Esophagus mucosa (tissue), 1 donor: Measurements from ENCODE around the gene B2M. TPM values are rescaled to one million over a fixed set of nuclear protein-coding genes. Genes with fewer than 3 reads are reported as not detected.
"Not testable (repeated sequence)": the region's sequence is repeated elsewhere in the genome, so short reads cannot be mapped to it uniquely, and the experiment has no call there.

Source experiments
- ATAC-seq: fragments of 200-7000 bp; cut with Tn5 transposase; one replicate; pipeline ENCODE4 v1.9.1; 2020
- total RNA-seq: library from RNA; stranded (reverse); gene quantifications from one replicate; pipeline ENCODE4 v1.2.4, GENCODE V29; 2023
- donor health status: DM: yes; HTN: yes; CAD: no.

Gene B2M
- total RNA-seq, 1 donor from 2014 or later = 469 TPM

DNA sequence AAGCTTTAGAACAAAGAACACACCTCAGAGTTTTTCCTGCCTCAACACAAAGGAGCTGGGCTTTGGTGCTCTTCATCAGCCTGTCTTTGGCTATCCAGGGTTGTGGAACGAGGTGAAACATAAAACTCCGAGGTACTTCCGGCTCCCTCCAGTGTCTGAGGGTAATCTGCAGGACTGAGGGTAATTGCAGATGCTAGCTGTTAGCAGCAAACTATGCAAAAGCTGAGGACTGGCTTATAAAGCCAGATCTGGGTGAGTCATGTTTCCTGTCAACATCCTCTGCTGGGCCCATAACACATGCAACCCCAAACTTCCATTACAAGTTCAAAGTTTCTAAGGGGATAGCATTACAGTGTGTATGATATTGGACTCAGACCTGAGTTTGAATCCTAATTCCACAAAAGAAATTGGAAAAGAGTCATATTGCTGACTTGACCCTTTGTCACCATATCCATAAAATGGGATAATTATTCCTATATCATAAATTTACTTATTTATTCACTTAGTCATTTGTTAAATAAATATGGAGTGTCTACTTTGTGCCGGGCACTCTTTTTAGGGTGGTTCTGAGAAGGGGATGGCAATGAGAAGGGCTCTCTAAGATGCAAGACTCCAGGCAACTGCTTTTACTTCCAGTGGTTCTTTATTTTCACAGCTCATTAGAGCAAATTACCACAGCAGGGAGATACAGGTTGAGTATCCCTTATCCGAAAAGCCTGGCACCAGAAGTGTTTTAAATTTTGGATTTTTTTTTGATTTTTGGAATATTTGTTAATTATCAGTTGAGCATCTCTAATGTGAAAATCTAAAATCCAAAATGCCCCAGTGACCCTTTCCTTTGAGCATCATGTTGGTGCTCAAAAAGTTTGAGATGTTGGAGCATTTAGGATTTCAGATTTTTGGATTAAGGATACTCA, 15.5 kb downstream of the B2M start:
- ATAC-seq = peak; percentile 65

DNA sequence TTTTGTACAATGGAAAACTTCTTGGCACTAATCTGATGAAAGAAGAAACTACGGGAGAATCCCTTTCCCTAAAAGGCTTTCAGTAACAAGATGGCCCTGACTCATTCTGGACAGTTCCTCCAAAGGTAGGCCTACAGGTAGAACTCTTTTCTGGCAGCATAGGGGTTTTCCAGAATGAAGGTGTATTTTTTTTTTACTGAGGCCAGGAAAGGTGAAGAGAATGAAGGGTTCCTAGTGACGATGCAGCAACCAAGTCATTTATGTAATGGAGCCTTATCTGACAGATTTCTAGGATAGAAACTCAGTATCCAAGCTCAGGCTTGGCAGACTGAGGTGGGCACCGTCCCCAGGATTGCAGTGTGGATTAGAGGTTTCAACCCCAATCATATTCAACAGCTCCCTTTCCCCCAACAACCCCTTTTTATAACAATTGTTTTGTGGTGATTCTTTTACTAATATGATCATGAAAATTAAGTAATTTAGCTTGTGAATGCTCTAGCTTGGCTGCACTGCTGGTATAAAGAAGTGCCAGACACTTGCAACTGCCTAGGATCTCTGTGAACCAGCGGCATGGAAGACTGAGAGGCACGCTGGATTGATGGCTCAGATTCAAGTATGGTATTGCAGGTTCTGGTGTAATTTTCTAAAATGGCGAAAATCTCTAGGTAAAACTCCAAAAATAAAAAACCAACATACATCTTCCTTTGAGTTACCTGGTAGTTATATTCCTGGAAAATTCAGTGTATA, 16.3 kb downstream of the B2M start:
- no peak for ATAC-seq

DNA sequence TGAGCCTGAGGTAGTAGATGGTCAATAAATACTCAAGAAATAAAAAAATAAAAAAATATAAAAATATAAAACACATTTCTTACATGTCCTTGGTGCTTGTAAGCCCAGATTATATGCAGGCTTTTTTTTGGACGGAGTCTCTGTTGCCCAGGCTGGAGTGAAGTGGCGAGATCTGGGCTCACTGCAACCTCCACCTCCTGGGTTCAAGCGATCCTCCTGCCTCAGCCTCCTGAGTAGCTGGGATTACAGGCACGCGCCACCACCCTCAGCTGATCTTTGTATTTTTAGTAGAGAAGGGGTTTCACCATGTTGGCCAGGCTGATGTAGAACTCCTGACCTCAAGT, 16.9 kb downstream of the B2M start:
- ATAC-seq = not testable (repeated sequence)

DNA sequence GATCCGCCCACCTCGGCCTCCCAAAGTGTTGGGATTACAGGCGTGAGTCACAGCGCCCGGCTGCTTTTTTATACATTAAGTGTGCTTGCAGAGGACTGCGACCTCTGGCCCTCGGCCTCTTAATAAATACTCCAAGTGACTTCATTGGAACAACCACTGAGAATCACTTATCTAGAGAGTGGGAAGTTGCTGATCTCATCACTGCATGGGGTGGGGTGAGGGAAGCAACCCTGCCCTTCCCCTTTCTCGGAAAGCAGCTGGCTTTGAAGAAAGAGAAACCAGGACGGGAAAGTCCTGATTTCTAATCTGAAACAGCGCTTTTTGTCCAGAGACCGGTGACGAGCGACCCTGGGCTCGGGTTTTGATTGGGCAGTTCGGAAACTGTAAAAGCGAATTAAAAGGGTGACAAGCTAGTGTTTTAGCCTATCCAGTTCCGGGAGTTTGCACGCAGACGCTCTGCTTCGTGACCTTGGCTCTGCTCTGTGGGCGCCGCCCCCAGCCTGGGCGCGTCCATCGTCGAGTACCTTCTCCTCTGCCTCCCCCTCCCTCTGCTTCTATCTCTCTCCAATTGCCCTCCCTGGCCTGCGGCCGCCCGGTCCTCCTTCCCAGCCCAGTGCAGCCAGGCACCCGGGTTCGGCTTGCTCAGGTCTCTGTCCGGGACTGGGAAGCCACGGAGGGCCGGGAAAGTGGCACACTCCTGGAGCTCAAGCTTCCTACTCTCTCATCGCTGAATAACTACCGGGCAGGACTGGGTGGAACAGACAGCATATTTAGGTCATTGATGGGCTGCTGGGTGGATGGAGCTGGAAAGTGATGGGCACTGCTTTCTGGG, 17.5 kb downstream of the B2M start:
- ATAC-seq = peak; percentile 93

DNA sequence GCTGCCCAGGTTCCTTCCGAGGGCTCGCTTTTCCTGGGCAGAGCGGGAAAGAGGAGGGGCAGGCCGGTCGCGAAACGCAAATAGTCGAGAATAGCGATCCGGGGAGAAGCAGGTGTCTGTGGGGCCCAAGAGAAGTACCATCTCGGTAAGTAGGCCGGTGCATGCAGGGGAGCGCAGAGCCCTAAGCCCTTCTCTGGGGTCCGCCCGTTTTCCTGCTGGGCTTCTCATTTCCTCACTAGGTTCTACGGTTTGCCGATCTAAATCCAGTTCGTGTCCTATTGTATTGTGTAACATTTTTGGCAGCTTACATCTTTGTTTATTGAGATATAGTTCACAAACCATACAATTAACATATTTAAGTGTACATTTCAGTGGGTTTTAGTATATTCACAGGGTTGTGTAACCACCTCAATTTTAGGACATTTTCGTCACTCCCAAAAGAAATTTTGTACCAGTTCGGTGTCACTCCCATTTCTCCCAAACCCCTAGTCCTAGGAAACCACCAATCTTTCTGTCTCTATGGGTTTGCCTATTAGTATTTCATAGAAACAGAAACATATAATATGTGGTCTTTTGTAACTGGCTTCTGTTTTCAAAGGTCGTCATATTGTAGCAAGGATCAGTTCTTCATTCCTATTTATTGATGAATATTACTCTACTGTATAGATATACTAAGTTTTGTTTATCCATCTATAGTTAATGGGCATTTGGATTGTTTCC, 18.3 kb downstream of the B2M start:
- ATAC-seq = peak; percentile 10

DNA sequence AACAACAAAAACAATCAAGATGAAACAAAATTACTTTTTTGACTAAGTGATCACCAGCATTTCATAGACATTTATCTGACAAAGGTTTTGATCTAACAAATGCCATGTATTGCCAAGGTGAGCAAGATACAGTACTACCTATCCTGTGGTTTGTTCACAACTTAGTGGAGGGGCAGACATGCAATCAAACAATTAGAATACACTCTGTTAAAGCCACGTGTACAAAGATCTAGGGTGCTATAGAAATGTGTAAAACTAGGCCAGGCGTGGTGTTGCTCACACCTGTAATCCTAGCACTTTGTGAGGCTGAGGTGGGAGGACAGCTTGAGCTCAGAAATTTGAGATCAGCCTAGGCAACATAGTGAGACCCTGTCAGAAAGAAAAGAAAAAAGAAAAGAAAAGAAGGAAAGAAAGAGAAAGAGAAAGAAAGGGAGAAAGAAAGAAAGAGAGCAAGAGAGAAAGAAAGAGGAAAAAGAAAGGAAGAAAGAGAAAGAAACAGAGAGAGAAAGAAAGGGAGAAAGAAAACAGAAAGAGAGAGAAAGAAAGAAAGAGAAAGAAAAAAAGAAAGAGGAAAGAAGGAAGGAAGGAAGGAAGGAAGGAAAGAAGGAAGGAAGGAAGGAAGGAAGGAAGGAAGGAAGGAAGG, 23.6 kb downstream of the B2M start:
- ATAC-seq = no peak

DNA sequence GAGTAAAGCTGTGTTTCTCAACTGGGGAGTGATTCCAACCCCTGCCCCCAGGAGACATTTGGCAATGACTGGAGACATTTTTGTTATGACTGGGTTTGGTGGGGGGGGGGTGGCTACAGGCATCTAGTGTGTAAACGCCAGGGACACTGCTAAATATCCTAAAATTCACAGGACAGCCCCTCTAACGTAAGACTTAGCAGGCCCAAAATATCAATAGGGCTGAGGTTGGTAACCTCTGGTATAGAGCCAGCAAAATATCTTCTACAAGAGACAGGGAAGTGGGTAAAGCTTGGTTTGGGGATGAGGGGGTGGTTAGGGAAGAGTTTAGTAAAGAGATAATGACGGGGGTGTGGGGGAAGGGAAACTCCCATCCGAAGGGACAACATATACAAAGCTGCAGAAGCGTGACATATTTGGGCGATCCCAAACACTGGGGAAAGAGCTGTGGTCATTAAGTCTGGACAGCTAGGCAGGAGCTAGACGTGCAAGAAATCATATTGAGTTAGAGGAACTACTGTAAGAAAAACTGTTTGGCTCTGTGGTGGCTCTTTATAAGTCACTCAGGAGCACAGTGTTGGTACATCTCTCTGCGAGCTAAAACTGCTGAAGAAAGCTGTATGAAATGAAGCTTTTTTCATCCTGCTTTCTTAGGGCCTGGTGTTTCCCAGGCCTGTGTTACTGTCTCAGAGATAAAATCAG, 24.3 kb downstream of the B2M start:
- ATAC-seq = peak; percentile 44

DNA sequence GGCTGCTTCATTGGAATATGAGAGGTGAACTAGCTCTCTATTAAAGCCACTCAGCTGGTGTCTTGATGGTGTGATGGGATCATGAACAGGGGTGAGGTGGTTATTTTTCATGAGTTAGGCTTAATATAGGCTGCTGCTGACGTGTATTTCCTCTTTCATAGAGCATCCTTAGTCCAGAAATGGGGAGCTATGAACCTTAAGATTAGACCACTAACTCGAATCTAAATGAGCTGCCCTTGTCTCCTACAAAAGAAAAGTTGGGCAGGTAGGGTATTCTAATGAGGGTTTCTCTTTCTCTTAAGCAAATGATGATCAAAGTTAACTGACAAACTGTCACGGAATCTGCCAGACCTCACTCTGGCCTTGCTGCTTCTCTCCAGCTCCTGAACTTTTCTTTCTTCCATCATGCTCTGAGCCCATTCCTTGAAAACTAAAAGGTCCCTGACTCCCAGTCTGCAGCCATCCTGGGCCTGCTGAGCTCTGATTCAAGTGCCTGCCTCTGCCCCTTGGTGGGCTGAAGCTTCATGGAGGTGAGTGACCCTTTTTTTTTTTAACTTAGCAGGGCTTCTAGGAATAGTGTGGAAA, 25.0 kb downstream of the B2M start, which contains the start of gene TRIM69:
TSS of gene TRIM69 (plus strand) at position 348 of the 585 bp plus-strand sequence. CDS start at position 525, 177 bp downstream.
- ATAC-seq = peak; percentile 15

DNA sequence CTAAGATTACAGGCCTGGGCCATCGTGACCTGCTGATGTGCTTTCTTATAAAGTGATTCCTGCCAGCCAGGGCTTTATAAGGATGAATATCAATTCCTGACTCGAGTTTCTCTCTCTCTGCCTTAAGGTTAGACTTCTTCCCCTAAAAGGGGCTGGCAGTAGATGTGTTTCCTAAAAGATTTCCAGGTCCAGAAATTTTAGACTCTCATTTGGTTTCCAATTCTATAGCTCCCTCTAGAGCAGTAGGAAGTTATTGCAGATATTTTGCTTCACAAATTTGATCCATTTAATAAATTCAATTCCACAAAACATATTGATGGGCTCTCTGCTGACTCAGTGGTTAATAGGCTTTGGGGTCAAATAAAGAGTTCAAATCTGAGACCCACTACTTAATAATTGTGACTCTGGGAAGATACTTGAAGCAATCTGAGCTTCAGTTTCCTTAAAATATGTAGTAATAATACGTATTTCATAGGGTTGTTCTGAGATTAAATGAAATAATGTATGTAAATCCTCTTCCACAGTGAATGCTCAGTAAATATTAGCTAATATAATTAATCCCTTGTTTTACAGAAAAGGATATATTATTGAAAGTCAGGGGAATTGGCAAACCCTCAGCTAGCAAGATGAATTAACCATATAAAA, 27.1 kb downstream of the B2M start:
- ATAC-seq = peak; percentile 45

DNA sequence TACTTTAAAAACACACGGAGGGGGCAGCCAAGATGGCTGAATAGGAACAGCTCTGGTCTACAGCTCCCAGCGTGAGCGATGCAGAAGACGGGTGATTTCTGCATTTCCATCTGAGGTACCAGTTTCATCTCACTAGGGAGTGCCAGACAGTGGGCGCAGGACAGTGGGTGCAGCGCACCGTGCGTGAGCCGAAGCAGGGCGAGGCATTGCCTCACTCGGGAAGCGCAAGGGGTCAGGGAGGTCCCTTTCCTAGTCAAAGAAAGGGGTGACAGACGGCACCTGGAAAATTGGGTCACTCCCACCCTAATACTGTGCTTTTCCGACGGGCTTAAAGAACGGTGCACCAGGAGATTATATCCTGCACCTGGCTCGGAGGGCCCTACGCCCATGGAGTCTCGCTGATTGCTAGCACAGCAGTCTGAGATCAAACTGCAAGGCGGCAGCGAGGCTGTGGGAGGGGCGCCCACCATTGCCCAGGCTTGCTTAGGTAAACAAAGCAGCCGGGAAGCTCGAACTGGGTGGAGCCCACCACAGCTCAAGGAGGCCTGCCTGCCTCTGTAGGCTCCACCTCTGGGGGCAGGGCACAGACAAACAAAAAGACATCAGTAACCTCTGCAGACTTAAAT, 28.0 kb downstream of the B2M start:
- not testable (repeated sequence) for ATAC-seq

DNA sequence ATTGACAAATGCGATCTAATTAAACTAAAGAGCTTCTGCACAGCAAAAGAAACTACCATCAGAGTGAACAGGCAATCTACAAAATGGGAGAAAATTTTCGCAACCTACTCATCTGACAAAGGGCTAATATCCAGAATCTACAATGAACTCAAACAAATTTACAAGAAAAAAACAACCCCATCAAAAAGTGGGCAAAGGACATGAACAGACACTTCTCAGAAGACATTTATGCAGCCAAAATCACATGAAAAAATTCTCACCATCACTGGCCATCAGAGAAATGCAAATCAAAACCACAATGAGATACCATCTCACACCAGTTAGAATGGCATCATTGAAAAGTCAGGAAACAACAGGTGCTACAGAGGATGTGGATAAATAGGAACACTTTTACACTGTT, 32.1 kb downstream of the B2M start:
- not testable (repeated sequence) for ATAC-seq

DNA sequence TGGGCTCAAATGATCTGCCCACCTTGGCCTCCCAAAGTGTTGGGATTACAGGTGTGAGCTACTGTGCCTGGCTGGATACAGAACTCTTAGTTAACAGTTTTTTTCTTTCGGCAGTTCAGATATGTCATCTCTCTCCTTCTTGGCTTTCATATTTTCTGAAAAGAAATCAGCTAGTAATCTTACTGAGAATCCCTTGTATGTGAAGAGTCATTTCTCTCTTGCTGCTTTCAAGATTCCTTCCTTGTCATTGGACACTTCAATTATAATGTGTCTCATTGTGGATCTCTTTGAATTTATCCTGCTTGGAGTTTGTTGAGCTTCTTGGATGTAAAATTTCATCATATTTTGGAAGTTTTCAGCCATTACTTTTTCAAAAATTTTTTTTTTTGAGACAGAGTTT, 42.0 kb downstream of the B2M start:
- ATAC-seq = no peak

DNA sequence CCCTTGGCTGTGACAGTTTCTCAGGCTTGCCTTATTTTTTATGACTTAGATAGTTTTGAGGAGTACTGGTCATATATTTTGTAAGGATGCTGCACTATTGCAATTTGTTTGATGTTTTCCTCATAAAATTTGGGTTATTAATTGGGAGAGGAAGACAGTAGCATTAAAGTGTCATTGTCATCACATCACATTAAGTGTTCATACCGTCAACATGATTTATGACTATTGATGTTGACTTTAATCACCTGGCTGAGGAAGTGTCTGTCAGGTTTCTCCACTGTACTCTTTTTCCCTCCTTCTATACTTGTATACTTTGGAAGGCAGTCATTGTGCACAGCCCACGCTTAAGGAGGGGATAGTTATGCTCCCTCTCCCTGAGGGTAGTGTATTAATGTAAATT, 51.9 kb downstream of the B2M start:
- no peak for ATAC-seq

DNA sequence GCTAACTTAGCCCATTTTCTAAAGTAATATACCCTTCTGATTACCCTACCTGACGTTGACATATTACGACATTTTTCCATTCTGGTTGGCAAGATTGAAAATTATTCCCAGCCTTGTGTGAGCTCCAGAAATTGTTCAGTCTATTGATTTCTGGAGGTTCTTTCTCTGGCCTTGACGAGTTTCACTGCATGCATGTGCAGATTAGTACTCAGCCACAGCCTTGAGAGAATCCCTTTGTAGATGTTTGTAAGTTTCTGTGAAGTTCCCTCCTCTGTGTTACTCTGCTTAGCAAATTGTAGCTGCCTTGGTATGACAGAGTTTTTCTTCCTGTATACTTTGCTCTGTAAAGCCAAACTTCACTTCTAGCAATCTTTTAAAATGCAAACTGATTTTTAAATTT, 52.5 kb downstream of the B2M start:
- ATAC-seq = no peak

DNA sequence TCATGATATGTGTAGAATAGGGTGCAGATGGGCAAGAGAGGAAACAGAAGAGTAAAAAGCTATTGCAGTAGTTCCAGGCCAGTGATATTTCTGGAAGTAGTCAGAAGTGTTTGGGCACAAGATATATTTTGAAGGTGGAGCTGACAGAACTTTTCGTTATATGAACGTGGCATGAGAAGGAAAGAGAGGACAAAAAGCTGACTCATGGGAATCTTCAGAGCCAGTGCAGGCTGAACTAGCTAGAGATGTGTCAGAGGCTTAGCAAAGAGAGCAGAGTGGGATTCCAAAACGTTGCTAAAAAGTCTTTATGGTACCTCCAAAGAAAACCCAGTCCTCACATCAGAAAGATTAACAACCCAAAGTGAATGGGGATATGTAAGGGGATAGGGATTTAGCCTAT, 53.7 kb downstream of the B2M start:
- no peak for ATAC-seq
